Brain microvascular endothelial cell (primary cell): ENCODE data around the gene TOB1.

Experiments
- DNase-seq: peaks from one replicate; pipeline ENCODE4 v3.0.0-alpha.2; 2020
- H3K27ac ChIP-seq: fragments of 250-450 bp; sonication (Bioruptor Pico); 2 replicates; pipeline ENCODE4 v1.5.1; 2020; ENCODE audit warnings: mild to moderate bottlenecking, moderate library complexity
- H3K27me3 ChIP-seq: fragments of 250-450 bp; sonication (Bioruptor Pico); replicated peaks from 2 replicates; pipeline ENCODE4 v1.5.1; 2020; ENCODE audit warnings: mild to moderate bottlenecking
- H3K36me3 ChIP-seq: fragments of 250-450 bp; sonication (Bioruptor Pico); replicated peaks from 2 replicates; pipeline ENCODE4 v1.5.1; 2020; ENCODE audit warnings: mild to moderate bottlenecking
- H3K4me3 ChIP-seq: 2 replicates; pipeline ENCODE4 v1.5.1; 2011; ENCODE audit warnings: low read depth, mild to moderate bottlenecking, control low read depth, low read length, moderate library complexity
- in situ Hi-C: cut with HindIII; loops from 2 replicates; pipeline ENCODE4 v1.10.0; 2017; ENCODE audit warnings: low sequenced_read_pairs, low pct_ligation_motif_present
- TF ChIP-seq, protein P1 (sequence below): IDR thresholded peaks from 2 replicates; pipeline ENCODE4 v1.5.1; 2011; ENCODE audit warnings: low read depth, mild to moderate bottlenecking, moderate library complexity, low read length, control low read depth, inconsistent platforms; ENCODE audit errors: missing control alignments

Gene TOB1

DNA sequence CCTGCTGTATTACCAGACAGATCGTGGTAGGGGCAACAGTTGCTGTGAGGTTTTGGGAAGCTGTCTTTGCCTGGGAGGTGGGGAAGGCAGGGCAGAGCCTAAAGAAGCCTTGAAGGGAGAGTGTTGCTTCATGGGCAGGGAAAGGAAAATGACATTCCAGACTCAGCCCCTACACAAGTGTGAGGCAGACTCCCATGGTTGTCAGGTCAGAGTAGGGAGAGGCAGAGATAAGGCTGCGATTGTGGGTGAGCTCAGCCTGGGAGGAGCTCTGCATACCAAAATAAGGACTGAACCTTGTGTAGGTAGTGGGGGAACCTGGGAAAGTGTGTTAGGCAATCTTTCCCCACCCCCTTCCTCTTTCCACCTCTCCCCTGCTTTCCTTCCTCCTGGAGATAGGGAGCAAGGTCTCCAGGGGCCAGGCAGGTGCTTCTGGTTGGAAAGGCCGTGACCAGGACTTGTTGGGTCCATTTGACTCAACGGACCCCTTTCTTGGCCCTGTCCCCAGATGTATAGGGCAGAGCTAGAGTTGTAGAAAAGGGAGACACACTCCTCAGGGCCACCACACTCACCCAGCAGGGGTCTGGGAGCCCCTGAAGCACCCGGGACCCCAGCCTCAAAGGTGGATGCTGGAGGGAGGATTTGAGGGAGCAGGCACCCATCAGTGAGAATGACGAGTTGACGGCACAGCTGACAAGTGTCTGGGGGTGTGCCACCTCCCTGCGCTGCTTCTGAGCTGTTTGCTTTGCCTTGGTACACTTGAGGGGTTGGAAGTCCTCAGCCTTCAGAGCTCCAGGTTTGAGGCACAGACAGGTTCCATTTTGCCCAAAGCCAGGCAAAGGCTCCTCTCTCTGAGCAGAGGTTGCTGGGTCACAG lies 18.5 kb upstream of the TOB1 start:
- Histone ChIP-seq H3K4me3 (no peak overlapping the region), H3K27ac (no peak overlapping the region), H3K36me3 (no peaks in the 10 kb centered on the region), H3K27me3 (no peaks in the 10 kb centered on the region)
- in situ Hi-C loops = no loop called here
- TF ChIP-seq, protein P1, sequence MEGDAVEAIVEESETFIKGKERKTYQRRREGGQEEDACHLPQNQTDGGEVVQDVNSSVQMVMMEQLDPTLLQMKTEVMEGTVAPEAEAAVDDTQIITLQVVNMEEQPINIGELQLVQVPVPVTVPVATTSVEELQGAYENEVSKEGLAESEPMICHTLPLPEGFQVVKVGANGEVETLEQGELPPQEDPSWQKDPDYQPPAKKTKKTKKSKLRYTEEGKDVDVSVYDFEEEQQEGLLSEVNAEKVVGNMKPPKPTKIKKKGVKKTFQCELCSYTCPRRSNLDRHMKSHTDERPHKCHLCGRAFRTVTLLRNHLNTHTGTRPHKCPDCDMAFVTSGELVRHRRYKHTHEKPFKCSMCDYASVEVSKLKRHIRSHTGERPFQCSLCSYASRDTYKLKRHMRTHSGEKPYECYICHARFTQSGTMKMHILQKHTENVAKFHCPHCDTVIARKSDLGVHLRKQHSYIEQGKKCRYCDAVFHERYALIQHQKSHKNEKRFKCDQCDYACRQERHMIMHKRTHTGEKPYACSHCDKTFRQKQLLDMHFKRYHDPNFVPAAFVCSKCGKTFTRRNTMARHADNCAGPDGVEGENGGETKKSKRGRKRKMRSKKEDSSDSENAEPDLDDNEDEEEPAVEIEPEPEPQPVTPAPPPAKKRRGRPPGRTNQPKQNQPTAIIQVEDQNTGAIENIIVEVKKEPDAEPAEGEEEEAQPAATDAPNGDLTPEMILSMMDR = no peak
- DNase-seq = no peak

DNA sequence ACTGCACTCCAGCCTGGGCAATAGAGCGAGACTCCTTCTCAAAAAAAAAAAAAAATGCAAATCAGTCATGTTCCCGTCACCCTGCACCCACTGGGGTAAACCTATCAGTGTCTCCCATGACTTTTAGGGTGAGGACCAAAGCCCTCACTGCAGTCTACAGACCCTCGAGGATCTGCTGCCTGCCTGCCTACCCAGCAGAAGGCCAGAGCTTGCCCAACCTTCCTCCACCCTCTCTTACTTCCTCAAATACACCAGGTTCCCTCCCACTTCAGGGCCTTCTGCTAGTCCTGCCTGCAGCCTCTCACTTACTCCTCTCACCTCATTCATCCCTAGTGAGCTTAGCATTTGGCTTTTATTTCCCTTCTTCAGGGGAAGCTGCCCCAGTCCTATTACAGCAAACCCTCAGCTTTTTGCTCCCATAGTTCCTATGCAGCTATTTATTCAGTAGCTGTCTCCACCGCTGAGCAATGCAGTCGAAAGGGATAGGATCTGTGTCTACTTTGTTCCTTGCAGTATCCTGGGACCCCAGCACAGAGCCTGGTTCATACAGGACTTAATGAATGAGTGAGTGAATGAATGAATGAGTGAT lies 17.8 kb upstream of the TOB1 start:
- no peak for DNase-seq
- Histone ChIP-seq H3K27me3 (no peaks in the 10 kb centered on the region), H3K4me3 (no peak overlapping the region), H3K36me3 (no peaks in the 10 kb centered on the region), H3K27ac (no peak overlapping the region)
- TF ChIP-seq, protein P1 = no peak
- in situ Hi-C loops = no loop called here

DNA sequence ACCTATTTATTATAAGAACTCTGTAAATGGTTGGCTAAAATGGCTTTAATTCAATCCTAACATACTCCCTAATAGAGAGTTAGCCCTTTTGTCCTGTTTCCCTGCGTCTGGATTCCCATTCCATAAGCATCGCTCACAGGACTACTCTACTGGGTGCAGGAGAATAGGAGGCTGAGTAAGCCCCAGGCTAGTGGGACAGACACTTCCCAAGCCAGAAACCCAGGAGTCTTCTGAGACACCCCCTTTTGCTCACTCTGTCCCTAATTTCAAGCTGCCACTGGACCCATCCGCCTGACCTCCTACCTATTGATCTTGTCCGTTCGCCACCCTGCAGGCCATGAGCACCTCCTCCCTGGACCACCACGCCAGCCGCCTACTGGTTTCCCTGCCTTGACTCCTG lies 16.7 kb upstream of the TOB1 start:
- H3K36me3 ChIP-seq = no peaks in the 10 kb centered on the region
- no peak overlapping the region for H3K27ac ChIP-seq
- TF ChIP-seq, protein P1 = no peak
- no peak overlapping the region for H3K4me3 ChIP-seq
- no peaks in the 10 kb centered on the region for H3K27me3 ChIP-seq
- in situ Hi-C loops = no loop called here
- peak; percentile 48 for DNase-seq

DNA sequence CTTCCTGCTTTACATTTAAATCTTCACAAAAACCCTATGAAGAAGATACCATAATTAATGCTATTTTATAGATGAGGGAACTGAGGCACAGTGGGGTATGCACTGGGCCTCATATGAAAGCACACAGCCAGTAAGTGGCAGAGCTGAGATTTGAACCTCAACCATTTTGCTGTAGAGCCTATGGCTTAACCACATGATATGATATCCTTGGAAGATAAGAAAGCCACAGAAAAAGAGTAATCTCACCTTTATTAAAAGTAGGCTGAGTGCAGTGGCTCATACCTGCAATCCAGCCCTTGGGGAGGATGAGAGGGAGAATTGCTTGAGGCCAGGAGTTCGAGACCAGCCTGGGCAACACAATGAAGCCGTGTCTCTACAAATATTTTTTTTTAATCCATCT lies 15.0 kb upstream of the TOB1 start:
- no peak for DNase-seq
- TF ChIP-seq, protein P1 = no peak
- Histone ChIP-seq H3K27ac (no peak overlapping the region), H3K36me3 (no peaks in the 10 kb centered on the region), H3K27me3 (no peaks in the 10 kb centered on the region), H3K4me3 (no peak overlapping the region)
- in situ Hi-C loops = no loop called here

DNA sequence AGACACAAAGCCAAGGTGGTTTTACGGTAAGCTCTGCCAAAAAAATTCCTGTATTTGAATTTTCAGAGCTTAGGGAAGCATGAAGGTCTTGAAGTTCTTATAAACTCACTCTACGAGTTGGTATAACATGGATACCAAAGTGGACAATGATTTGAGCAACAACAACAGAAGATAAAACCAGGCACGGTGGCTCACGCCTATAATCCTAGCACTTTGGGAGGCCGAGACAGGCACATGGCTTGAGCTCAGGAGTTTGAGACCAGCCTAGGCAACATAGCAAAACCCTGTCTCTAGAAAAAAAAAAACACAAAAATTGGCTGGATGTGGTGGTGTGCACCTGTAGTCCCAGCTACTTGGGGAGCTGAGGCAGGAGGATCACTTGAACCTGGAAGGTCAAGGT lies 12.9 kb upstream of the TOB1 start:
- in situ Hi-C loops = no loop called here

More for the DNA sequence above, 12.9 kb upstream of the TOB1 start:
- H3K36me3 ChIP-seq = no peaks in the 10 kb centered on the region
- TF ChIP-seq, protein P1 = no peak
- no peak overlapping the region for H3K27ac ChIP-seq
- no peaks in the 10 kb centered on the region for H3K27me3 ChIP-seq
- DNase-seq = no peak
- H3K4me3 ChIP-seq = no peak overlapping the region
